ENCODE data around the gene TFF3. TPM values are rescaled to one million over a fixed set of nuclear protein-coding genes. Genes with fewer than 3 reads are reported as not detected.

TFF3 gene
- total and polyA plus RNA-seq, 10 of the 15 experiments (the other 5 are each of a cell fraction or from before 2014, with no cell fraction given): not detected

DNA sequence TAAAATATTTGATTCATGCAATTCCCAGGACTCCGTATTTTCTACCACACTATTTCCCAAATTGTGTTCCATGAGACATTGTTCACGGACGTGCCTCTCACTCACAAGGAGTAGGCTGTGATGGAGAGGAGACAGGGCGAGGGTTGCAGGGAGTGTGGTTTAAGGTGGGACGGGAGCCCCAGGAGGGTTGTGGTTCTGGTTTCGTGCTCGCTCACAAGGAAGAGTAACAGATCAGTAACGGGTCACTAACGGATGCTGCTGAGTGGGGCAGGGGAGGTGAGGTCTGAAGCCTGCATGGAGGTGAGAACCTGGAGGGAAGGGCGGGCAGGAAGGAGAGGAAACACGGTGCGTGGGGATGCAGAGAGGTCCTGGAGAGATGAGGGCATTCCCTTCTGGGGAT is 28.8 kb downstream of the TFF3 start:
- Histone ChIP-seq H4K20me1 (ENCODE audit: control insufficient read depth, insufficient read depth) (no peaks in the 10 kb centered on the region), H3K79me2 (ENCODE audit: control insufficient read depth, insufficient read depth, low read length) (no peaks in the 10 kb centered on the region), H3K4me2 (ENCODE audit: control insufficient read depth, insufficient read depth) (peak overlapping the region; percentile 91), H3K4me1 (ENCODE audit: control insufficient read depth, insufficient read depth, low read length) (peaks cover 28% of the 10 kb centered on the region), H3K36me3 (ENCODE audit: control insufficient read depth in 2 of 2, insufficient read depth in 2 of 2, low read length in 1 of 2) (no peaks in the 10 kb centered on the region), H3K9ac (ENCODE audit: control insufficient read depth, insufficient read depth, low read length) (peak overlapping the region; percentile 4), H3K27me3 (replicated peaks in 1 of 2; ENCODE audit: control insufficient read depth in 2 of 2, insufficient read depth in 2 of 2, low read length in 1 of 2) (no peaks in the 10 kb centered on the region), H3K4me3 (peak overlapping the region; percentile 47), H3K9me3 (replicated peaks; ENCODE audit: control insufficient read depth, insufficient read depth, low read length) (no peaks in the 10 kb centered on the region; the same call in 2 of the 3 replicates), H3K27ac (ENCODE audit: control insufficient read depth, insufficient read depth) (peak overlapping the region; percentile 4; the same call in 1 of the 2 replicates), H2AFZ (ENCODE audit: control insufficient read depth, low read depth, low read length) (no peak overlapping the region)
- ChIA-PET SMC1A (ENCODE audit: uncharacterized antibody, unreplicated experiment) (interaction anchor here (1.0 to 4.8 kb wide), 15 partner anchors 14 to 252 kb away, joined by 3 to 34 read pairs (median 7); no protein-coding TSS in a partner anchor), RAD21 (ENCODE audit: unreplicated experiment) (interaction anchor here (0.7 to 2.3 kb wide), 18 partner anchors 10 to 250 kb away, joined by 3 to 25 read pairs (median 4); no protein-coding TSS in a partner anchor), CTCF (interaction anchor here (1.1 to 2.2 kb wide), 5 partner anchors 23 to 141 kb away, joined by 5 to 25 read pairs (median 6); no protein-coding TSS in a partner anchor), POLR2A (interaction anchor here (1.0 to 2.2 kb wide), 6 partner anchors 17 to 137 kb away, joined by 3 to 12 read pairs (median 3); no protein-coding TSS in a partner anchor)
- WGBS (ENCODE audit: insufficient coverage, insufficient replicate concordance, low lambda C conversion rate, missing lambda C conversion rate): 30% methylated on average over 12 of the region's 12 CpGs
- BruUV-seq (replicated peaks): no TSS peak
- intact Hi-C loops (cut with micrococcal nuclease; ENCODE audit: unreplicated experiment): loop anchor here (5.0 kb wide), 2 partner anchors 46 to 49 kb away; no protein-coding TSS in a partner anchor
- FAIRE-seq: no peak
- in situ Hi-C loops (cut with MboI): loop anchor here (5.0 kb wide), 1 partner anchor 39 kb away; no protein-coding TSS in a partner anchor
- DNase-seq (ENCODE audit: low read depth, low spot score): no peak
- ATAC-seq: peak; percentile 87
- peak; percentile 35; the same call in 1 of the 2 replicates for TF ChIP-seq ATF7 (IDR thresholded peaks at IDR 0.05; ENCODE audit: low read depth)
- TF ChIP-seq TAF1 (IDR thresholded peaks at IDR 0.05; ENCODE audit: borderline replicate concordance, low read depth, low read length): no peak
- TF ChIP-seq, protein P1, sequence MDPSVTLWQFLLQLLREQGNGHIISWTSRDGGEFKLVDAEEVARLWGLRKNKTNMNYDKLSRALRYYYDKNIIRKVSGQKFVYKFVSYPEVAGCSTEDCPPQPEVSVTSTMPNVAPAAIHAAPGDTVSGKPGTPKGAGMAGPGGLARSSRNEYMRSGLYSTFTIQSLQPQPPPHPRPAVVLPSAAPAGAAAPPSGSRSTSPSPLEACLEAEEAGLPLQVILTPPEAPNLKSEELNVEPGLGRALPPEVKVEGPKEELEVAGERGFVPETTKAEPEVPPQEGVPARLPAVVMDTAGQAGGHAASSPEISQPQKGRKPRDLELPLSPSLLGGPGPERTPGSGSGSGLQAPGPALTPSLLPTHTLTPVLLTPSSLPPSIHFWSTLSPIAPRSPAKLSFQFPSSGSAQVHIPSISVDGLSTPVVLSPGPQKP (IDR thresholded peaks at IDR 0.05; ENCODE audit: low read depth, low read length): no peak
- TF ChIP-seq, protein P2, sequence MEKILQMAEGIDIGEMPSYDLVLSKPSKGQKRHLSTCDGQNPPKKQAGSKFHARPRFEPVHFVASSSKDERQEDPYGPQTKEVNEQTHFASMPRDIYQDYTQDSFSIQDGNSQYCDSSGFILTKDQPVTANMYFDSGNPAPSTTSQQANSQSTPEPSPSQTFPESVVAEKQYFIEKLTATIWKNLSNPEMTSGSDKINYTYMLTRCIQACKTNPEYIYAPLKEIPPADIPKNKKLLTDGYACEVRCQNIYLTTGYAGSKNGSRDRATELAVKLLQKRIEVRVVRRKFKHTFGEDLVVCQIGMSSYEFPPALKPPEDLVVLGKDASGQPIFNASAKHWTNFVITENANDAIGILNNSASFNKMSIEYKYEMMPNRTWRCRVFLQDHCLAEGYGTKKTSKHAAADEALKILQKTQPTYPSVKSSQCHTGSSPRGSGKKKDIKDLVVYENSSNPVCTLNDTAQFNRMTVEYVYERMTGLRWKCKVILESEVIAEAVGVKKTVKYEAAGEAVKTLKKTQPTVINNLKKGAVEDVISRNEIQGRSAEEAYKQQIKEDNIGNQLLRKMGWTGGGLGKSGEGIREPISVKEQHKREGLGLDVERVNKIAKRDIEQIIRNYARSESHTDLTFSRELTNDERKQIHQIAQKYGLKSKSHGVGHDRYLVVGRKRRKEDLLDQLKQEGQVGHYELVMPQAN (conservative IDR thresholded peaks at IDR 0.05): no peak
- no peak for TF ChIP-seq ZNF207 (IDR thresholded peaks at IDR 0.05; ENCODE audit: borderline replicate concordance)
- TF ChIP-seq SMARCA5 (IDR thresholded peaks at IDR 0.05): no peak
- TF ChIP-seq, protein P3, sequence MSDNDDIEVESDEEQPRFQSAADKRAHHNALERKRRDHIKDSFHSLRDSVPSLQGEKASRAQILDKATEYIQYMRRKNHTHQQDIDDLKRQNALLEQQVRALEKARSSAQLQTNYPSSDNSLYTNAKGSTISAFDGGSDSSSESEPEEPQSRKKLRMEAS (IDR thresholded peaks at IDR 0.05; ENCODE audit: low read depth, low read length): no peak
- no peak for TF ChIP-seq KAT2A (conservative IDR thresholded peaks at IDR 0.05; ENCODE audit: control insufficient read depth, low read depth, low read length)
- TF ChIP-seq PAX5 (IDR thresholded peaks at IDR 0.05; ENCODE audit: borderline replicate concordance, low read depth, low read length): peak; percentile 67
- TF ChIP-seq ZSCAN29 (IDR thresholded peaks at IDR 0.05): no peak
- no peak for TF ChIP-seq E2F8 (IDR thresholded peaks at IDR 0.05; ENCODE audit: low read depth, partially characterized antibody)
- TF ChIP-seq EZH2 (IDR thresholded peaks at IDR 0.05; ENCODE audit: borderline replicate concordance, control insufficient read depth, low read depth, low read length): no peak
- TF ChIP-seq, protein P4, sequence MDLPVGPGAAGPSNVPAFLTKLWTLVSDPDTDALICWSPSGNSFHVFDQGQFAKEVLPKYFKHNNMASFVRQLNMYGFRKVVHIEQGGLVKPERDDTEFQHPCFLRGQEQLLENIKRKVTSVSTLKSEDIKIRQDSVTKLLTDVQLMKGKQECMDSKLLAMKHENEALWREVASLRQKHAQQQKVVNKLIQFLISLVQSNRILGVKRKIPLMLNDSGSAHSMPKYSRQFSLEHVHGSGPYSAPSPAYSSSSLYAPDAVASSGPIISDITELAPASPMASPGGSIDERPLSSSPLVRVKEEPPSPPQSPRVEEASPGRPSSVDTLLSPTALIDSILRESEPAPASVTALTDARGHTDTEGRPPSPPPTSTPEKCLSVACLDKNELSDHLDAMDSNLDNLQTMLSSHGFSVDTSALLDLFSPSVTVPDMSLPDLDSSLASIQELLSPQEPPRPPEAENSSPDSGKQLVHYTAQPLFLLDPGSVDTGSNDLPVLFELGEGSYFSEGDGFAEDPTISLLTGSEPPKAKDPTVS (IDR thresholded peaks at IDR 0.05; ENCODE audit: low read depth, low read length): no peak
- no peak for TF ChIP-seq SRF (IDR thresholded peaks at IDR 0.05; ENCODE audit: low read depth in 2 of 2, low read length in 2 of 2)
- TF ChIP-seq POLR2AphosphoS2 (IDR thresholded peaks at IDR 0.05; ENCODE audit: low read depth, low read length): no peak
- TF ChIP-seq SREBF1 (IDR thresholded peaks at IDR 0.05; ENCODE audit: low read length): no peak

Measured in GM12878 (cell line).